Stimulated activated CD8-positive, alpha-beta memory T cell treated with anti-CD3 and anti-CD28 coated beads, Interleukin-15, amount 100 ng/mL, for 48 hours (primary cell): ENCODE measurements around the gene ROR2.

Source experiments
- DNase-seq, 2 donors: peaks; one replicate each; pipeline ENCODE4 v3.0.0-alpha.2; 2020; ENCODE audit warnings: low read depth in 2 of 2

Gene ROR2

DNA sequence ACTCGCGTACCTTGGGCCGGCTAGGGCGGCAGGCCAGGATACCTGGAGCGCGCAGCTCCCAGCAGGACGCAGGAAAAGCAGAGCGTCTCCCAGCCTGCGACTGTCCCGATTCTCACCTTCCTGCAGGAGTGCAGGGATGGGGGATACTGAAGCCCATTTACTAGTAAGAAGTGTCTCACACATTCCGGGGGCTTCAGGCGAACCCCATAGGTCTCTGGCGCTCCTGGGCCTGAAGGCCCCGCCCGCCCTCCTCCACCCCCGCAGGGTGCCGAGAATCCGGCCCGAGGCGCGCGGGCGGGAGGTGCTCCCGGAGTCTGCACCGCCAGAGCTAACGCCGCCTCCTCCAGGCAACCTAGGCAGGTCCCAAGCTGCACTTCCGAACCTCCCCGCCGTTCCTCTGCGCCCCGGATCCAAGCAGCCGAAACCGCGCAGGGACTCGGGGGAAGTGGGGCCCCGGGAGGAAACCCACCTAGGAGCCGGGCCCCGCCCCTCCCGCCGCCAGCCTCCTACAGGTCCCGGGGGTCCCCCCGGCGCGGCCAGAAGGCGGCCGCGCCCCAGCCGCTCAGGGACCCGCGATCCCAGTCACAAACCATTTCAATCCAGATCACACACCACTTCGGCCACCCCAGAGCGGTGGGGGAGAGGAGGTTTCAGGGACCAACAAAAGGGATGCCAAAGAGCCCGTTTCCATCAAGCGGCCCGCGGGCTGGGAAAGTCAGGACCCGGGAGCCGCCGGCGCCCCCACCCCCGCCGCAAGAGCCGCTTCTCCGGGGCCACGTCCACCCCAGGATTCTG is 1.2 kb downstream of the ROR2 start:
- no peak for DNase-seq

- DNase-seq: no peak
These were observed 1.9 kb downstream of the ROR2 start for GRCh38 chr9:91948101-91948596.

- DNase-seq: no peak
These were observed 3.2 kb downstream of the ROR2 start for GRCh38 chr9:91946653-91947488.

DNA sequence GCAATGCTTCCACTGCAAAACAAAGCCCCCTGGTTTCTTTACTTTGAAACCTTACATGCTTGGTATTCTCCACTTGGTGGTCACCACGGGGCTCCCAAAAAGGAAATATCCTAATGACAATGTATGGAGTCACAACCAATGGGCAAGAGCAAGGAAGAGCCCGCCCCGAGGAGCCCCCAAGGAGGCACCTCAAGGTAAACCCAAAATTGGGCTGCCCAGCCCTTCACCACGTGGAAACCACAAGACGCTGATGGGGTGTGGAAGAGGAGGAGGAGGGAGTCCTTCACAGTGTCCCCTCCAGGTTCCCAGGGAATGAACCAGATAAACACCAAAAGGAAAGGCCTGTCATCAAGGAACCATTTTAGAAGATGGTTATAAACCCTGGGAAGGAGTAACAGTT is 3.8 kb downstream of the ROR2 start:
- DNase-seq: no peak

GRCh38 chr9:91945277-91946085 is 4.5 kb downstream of the ROR2 start:
- no peak for DNase-seq

GRCh38 chr9:91944711-91945110 is 5.3 kb downstream of the ROR2 start:
- DNase-seq: no peak

GRCh38 chr9:91943478-91944470 is 6.3 kb downstream of the ROR2 start:
- no peak for DNase-seq

DNA sequence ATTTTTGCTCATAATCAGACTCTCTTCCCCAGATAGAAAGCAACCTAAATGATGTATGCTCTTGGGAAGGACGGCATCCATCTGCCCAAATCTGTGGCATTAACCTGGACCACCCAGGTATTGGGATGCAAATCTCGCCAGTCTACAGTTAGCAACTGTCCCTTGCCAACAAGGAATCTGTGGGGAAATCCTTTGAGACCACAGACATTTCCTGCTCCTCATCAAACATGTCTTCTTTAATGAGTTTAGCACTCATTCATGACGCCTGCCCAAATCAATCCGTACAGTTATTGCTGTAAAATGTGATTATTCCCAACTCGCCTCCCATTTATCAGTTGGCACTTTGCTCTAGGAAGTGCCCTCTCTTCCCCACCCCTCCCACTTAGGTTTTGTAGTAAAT is 7.8 kb downstream of the ROR2 start:
- no peak for DNase-seq

- DNase-seq: no peak
These were observed 10.1 kb downstream of the ROR2 start for GRCh38 chr9:91939978-91940377.

DNA sequence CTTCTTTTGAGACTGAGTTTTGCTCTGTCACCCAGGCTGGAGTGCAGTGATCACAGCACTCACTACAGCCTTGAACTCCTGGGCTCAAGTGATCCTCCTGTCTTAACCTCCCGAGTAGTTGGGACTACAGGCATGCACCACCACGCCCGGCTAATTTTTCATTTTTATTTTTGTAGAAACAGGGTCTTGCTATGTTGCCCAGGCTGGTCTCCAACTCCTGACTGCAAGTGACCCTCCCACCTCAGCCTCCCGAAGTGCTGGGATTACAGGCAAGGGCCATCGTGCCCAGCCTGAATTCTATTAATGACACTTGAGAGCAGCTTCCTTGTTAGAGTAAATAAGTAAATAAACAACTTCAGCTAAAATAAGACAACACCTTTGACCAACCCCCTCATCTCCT is 12.3 kb downstream of the ROR2 start:
- DNase-seq: no peak

DNA sequence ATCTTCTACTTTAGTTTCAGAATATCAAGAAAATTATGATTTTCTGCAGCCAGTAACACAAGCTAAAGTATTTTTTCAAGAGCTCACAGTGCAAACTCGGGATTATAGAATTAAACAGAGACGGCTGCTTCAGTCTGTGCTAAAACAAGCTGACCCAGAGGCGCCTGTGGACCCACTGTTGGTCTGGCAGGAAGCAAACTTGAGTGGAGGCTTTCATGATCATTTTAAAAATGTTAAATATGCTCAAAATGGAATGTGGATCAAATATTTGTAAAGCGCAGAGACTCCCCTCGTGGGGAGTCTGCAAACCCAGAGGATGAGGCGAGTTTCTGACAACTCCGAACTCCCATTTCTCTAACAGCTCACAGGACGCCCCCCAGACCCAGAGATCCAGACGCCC is 13.0 kb downstream of the ROR2 start:
- DNase-seq: no peak

GRCh38 chr9:91935805-91936514 is 14.1 kb downstream of the ROR2 start:
- no peak for DNase-seq

GRCh38 chr9:91935066-91935749 is 14.8 kb downstream of the ROR2 start:
- no peak for DNase-seq

GRCh38 chr9:91934654-91935053 is 15.4 kb downstream of the ROR2 start:
- no peak for DNase-seq

DNA sequence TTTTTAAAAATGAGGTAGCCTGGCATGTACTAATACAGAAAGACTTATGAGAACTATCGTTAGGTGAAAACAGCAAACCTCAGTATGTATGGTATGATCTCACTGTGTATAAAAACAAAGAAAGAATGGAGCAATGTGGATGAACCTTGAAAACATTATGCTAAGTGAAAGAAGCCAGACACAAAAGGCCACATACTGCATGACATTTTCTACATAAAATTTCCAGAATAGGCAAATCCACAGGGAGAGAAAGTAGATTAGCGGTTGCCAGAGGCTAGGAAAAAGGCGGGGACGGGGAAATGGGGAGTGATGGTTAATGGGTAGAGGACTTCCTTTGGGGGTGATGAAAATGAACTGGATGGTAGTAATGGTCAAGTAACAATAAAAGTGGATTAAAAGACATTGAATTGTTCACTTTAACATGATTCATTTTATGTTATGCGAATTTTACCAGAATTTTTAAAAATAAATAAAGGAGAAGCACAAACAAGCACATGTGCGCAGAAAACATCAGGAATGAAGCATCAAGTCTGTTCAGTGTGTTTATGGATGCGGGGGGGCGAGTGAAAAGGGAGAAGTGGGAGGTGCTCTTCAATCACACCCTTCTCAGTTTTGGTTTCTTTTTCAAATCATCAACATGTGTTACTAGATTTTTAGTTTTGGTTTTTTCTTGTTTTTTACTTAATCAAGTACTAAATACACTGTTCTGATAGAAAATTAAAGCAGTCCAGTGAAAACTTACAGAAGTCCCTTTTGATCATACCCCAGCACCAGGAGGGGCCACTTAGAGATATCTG is 16.3 kb downstream of the ROR2 start:
- no peak for DNase-seq

GRCh38 chr9:91930475-91930874 is 19.6 kb downstream of the ROR2 start:
- DNase-seq: no peak

DNA sequence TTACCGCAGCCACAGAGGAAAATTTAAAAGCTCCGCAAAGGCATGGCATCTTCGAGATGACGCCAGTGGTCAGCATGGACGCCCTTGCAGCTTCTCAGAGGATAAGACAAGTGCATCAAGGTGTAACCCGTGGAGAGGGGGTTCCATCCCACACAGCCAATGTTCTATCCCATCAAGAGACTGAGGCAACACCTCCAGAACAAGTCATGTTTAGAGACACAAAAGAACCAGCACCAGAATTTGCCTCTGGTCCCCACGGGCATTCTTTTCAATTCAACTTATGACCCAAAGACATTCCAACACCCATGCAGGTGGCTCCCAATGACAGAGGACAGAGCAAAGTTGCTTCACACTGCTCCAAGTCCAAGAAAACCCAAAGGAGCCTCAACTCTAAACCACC is 20.7 kb downstream of the ROR2 start:
- no peak for DNase-seq

DNA sequence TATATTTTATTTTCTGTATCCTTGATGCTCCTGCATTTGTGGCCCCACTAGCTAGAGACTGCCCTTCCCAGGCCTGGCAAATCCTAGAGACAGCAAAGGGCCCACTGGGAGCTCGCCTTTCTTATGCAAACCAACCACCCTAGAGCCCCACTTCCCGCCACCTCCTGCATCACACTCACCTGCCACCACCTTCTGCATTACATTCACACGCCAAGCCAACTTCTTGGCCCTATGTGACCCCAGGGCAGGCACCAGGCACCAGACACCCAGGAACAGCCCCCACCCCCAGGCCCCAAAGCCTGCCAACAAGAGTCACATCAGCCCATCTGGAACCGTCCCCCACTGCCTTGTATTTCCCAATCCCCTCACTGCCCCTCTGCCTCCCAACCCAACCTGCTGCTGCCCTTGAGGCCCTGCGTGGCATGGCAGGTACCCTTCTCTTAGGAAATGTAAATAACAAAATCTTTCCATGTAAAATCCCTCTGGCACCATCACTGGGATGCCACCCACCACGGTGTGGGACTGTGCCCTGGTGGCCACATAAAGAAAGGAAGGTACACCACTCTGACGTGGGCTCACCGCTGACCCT is 22.0 kb downstream of the ROR2 start:
- DNase-seq: no peak
